Glutamatergic neuron (in vitro differentiated cells): ENCODE results near the gene DOC2B. TPM values are rescaled to one million over a fixed set of nuclear protein-coding genes. Genes with fewer than 3 reads are reported as not detected.
A peak's percentile ranks its signal among the peaks of the same experiment; 100 is the strongest.
"Not testable (repeated sequence)": the region's sequence is repeated elsewhere in the genome, so short reads cannot be mapped to it uniquely, and the experiment has no call there.

Source experiments
- DNase-seq: peaks from one replicate; pipeline ENCODE4 v3.0.0; 2022
- H3K27ac Mint-ChIP-seq: one replicate; pipeline ENCODE4 v1.8.0; 2020; ENCODE audit warnings: mild to moderate bottlenecking, mixed read lengths, inconsistent platforms; ENCODE audit not compliant: unreplicated experiment
- H3K27me3 Mint-ChIP-seq: one replicate; pipeline ENCODE4 v1.8.0; 2020; ENCODE audit warnings: mild to moderate bottlenecking, moderate library complexity, mixed read lengths, inconsistent platforms; ENCODE audit not compliant: unreplicated experiment
- H3K36me3 Mint-ChIP-seq: one replicate; pipeline ENCODE4 v1.8.0; 2020; ENCODE audit warnings: mild to moderate bottlenecking, mixed read lengths, inconsistent platforms; ENCODE audit not compliant: unreplicated experiment
- H3K4me1 Mint-ChIP-seq: one replicate; pipeline ENCODE4 v1.8.0; 2020; ENCODE audit warnings: mild to moderate bottlenecking, low read depth, mixed read lengths, inconsistent platforms; ENCODE audit not compliant: unreplicated experiment
- H3K4me3 Mint-ChIP-seq: one replicate; pipeline ENCODE4 v1.8.0; 2020; ENCODE audit warnings: mild to moderate bottlenecking, mixed read lengths, inconsistent platforms; ENCODE audit not compliant: unreplicated experiment
- H3K9me3 Mint-ChIP-seq: one replicate; pipeline ENCODE4 v1.8.0; 2020; ENCODE audit warnings: mild to moderate bottlenecking, moderate library complexity, mixed read lengths, inconsistent platforms; ENCODE audit not compliant: unreplicated experiment
- total RNA-seq: library from RNA; stranded (reverse); fragmentation: NEBNext Ultra II Directional; extraction: Animal tissue kit (Norgen Biotek cat#: 25700); gene quantifications from one replicate; pipeline ENCODE4 v1.2.1, GENCODE V29; 2021; ENCODE audit not compliant: unreplicated experiment
- TF ChIP-seq, protein P1 (sequence below): fragments of 200-600 bp; sonication (generic); IDR thresholded peaks from one replicate; pipeline ENCODE4 v1.5.0; 2021; ENCODE audit not compliant: partially characterized antibody, unreplicated experiment

DOC2B gene
- total RNA-seq, 1 donor from 2014 or later: 109 TPM

DNA sequence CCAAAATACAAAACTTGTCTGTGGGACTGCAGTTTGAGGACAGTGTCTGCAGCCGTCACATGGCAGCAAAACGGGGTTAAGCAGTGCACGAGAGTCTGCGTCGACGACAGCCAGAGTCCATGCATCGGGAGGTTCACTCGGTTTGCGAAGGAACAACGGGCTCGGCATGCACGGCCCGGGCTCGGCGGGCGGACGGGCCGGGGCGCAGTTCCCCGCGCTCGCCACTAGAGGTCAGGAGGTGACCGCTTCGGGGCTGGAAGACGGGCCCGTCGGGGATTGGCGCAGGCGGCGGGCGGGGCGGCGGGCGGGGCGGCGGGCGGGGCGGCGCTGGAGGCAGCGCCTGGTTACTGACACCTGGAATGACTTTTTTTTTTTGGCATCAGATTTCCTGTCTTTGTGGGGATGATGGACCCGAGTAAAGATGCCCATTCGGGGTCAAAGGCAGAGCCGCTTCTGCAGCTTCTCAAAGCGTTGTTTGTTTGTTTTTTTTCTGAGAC lies 37.6 kb downstream of the DOC2B start:
- Mint-ChIP-seq H3K36me3 (no peaks in the 10 kb centered on the region), H3K4me3 (no peak overlapping the region), H3K9me3 (peaks cover 4% of the 10 kb centered on the region), H3K27me3 (peaks cover 7% of the 10 kb centered on the region), H3K27ac (no peak overlapping the region), H3K4me1 (no peaks in the 10 kb centered on the region)
- peak; percentile 95 for DNase-seq
- TF ChIP-seq, protein P1, sequence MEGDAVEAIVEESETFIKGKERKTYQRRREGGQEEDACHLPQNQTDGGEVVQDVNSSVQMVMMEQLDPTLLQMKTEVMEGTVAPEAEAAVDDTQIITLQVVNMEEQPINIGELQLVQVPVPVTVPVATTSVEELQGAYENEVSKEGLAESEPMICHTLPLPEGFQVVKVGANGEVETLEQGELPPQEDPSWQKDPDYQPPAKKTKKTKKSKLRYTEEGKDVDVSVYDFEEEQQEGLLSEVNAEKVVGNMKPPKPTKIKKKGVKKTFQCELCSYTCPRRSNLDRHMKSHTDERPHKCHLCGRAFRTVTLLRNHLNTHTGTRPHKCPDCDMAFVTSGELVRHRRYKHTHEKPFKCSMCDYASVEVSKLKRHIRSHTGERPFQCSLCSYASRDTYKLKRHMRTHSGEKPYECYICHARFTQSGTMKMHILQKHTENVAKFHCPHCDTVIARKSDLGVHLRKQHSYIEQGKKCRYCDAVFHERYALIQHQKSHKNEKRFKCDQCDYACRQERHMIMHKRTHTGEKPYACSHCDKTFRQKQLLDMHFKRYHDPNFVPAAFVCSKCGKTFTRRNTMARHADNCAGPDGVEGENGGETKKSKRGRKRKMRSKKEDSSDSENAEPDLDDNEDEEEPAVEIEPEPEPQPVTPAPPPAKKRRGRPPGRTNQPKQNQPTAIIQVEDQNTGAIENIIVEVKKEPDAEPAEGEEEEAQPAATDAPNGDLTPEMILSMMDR: peak; percentile 97

DNA sequence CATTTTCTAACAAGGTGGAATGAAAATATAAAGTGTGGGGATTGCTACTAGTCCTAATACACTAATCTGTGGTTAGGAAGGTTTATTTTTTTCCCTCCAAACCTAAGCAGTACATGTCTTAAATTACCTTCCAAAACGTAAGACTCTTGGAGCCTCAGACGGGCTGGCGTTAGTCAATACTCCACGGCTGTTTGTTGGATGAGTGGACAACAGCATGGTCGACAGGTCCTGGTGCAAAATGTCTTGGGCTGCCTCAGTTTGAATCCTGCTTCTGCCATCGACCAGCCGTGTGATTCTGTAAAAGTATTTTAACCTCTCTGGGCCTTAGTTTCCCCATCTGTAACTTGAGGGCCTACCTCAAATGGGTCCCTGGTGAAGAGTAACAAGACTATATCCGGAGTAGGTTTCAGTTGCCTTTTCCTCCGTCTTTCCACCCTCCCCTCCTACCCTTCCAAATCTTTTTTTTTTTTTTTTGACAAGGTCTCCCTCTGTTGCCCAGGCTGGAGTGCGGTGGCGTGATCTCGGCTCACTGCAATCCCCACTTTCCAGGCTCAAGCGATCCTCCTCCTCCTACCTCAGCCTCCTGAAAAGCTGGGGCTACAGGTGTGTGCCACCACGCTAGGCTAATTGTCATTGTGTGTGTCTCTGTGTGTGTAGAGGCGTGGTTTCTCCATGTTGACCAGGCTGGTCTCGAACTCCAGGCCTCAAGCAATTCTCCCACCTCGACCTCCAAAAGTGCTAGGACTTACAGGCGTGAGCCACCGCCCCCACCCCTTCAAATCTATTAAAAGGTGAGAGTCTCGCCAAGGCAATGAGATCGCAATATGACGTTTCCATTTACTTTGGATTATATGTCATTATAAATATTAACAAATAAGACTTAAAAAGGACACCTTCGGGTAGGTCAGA lies 38.3 kb downstream of the DOC2B start:
- H3K4me3 Mint-ChIP-seq: no peak overlapping the region
- H3K27ac Mint-ChIP-seq: no peak overlapping the region
- DNase-seq: peak; percentile 8
- H3K4me1 Mint-ChIP-seq: no peaks in the 10 kb centered on the region
- peaks cover 7% of the 10 kb centered on the region for H3K27me3 Mint-ChIP-seq
- H3K36me3 Mint-ChIP-seq: no peaks in the 10 kb centered on the region
- TF ChIP-seq, protein P1: no peak
- H3K9me3 Mint-ChIP-seq: peaks cover 4% of the 10 kb centered on the region

DNA sequence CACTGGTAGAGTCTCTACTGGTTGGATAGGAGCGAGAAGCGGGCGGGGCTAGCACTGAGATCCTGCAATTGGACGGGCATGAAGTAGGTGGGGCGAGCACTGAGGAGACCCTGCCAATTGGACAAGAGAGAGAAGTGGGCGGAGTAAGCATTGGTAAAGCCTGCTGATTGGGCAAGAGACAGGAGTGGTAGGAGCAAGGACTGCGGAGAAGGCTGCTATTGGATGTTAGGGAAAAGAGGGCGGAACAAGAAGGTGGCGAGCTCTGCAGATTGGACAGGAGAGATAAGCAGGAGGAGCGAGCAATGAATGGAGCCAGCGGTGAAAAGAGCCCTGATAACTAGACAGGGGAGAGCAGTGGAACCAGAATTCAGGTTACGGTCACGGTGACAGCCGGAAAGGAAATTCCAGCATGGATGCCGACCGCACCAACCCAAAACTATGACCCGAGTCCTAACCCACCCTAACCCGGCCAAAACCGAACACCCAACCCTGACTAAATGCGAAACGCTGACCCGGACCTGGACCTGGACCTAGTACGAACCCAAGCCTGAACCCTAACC lies 39.3 kb downstream of the DOC2B start:
- peak; percentile 40 for DNase-seq
- TF ChIP-seq, protein P1: no peak
- Mint-ChIP-seq H3K27ac (no peak overlapping the region), H3K4me3 (no peak overlapping the region), H3K4me1 (no peaks in the 10 kb centered on the region), H3K36me3 (no peaks in the 10 kb centered on the region), H3K9me3 (peaks cover 4% of the 10 kb centered on the region), H3K27me3 (peaks cover 7% of the 10 kb centered on the region)

DNA sequence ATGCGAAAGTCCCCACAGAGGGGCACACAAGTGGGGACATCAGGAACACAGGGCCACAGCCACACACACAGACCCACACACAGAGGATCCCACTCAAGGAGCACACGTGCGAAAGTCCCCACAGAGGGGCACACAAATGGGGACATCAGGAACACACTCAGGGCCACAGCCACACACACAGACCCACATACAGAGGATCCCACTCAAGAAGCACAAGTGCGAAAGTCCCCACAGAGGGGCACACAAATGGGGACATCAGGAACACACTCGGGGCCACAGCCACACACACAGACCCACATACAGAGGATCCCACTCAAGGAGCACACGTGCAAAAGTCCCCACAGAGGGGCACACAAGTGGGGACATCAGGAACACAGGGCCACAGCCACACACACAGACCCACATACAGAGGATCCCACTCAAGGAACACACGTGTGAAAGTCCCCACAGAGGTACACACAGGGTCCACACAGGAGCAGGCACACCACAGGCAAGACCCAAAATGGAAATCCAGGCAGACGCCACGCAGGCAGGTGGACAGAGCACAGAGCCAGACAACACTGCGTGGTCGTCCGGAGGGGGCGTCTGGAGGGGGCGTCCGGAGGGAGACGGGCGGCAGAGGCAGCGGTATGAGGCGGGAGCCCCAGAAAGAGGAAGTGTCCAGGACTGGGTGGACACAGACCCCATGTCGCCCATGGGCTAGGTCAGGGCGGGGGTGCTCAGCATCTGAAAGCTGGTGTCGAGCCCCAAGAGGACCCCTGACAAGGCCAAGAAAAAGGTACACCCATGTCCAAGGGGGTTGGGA lies 41.8 kb downstream of the DOC2B start:
- not testable (repeated sequence) for H3K27ac Mint-ChIP-seq, H3K9me3 Mint-ChIP-seq, H3K36me3 Mint-ChIP-seq, H3K4me3 Mint-ChIP-seq, H3K4me1 Mint-ChIP-seq, H3K27me3 Mint-ChIP-seq
- DNase-seq: peak; percentile 5

DNA sequence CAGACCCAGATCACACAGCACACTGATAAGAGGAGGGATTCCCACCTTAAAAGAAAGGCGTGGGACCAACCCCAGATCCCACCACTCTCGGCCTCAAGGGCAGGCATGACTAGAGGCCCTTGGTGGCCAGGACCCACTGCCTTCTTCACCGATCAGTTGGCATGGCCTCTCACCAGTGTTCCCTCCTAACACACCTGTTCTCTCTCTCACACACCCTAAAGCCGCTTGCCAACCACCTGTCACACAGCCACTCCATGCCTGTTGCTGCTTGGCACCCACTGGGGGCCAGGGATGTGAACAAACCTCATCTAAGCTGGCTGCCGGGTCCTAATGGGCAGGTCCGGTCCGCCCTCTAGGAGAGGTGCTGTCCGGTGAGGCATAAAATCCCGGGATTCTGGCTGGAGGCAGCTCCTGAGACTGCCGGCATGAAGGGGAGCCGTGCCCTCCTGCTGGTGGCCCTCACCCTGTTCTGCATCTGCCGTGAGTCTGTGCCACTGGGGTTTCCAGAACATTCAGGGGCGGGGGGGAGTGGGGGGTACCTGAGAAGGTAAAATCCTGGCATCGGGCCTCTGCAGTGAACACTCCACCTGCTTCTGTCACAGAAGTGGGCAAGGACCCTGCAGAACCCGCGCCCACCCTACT lies 44.2 kb downstream of the DOC2B start, which contains the start of gene SCGB1C2:
TSS of gene SCGB1C2 (plus strand) at position 404 of the 642 bp plus-strand sequence. CDS start at position 426, 22 bp downstream.
- DNase-seq, H3K27ac Mint-ChIP-seq, H3K4me1 Mint-ChIP-seq, H3K27me3 Mint-ChIP-seq, H3K36me3 Mint-ChIP-seq, H3K9me3 Mint-ChIP-seq, H3K4me3 Mint-ChIP-seq: not testable (repeated sequence)
